ENCODE measurements around the gene GOLGA6A.

- TF ChIP-seq CTCF (IDR thresholded peaks at IDR 0.05) = no peak
- no peak for TF ChIP-seq EP300 (IDR thresholded peaks at IDR 0.05)
- no peak for TF ChIP-seq POLR2A (IDR thresholded peaks at IDR 0.05)
Measured at GRCh38 chr15:74121039-74121438, 38.7 kb upstream of the GOLGA6A start.
